GM20431 (cell line): ENCODE measurements around the gene NSF.
"Not testable (repeated sequence)": the region's sequence is repeated elsewhere in the genome, so short reads cannot be mapped to it uniquely, and the experiment has no call there.

Source experiments
- in situ Hi-C: fragments of 300-500 bp; cut with MseI, MboI; formaldehyde crosslinking; loops from one replicate; pipeline ENCODE4 v1.15.0; 2020; ENCODE audit warnings: low sequenced_read_pairs; ENCODE audit not compliant: unreplicated experiment

Gene NSF

GRCh38 chr17:46745376-46745775, 154.9 kb downstream of the NSF start:
- in situ Hi-C loops = no loop called here

- in situ Hi-C loops = no loop called here
Measured at GRCh38 chr17:46751425-46751824, 161.0 kb downstream of the NSF start.

- in situ Hi-C loops = no loop called here
Measured at GRCh38 chr17:46753776-46754175, 163.3 kb downstream of the NSF start.

- in situ Hi-C loops = no loop called here
Measured at GRCh38 chr17:46756081-46756735, 165.7 kb downstream of the NSF start.

GRCh38 chr17:46756861-46757260, 166.4 kb downstream of the NSF start:
- in situ Hi-C loops = no loop called here

GRCh38 chr17:46757588-46757987, 167.1 kb downstream of the NSF start:
- in situ Hi-C loops = not testable (repeated sequence)

- in situ Hi-C loops = no loop called here
Measured at GRCh38 chr17:46758614-46759013, 168.1 kb downstream of the NSF start.

GRCh38 chr17:46759141-46759540, 168.7 kb downstream of the NSF start:
- in situ Hi-C loops = no loop called here

GRCh38 chr17:46763416-46763815, 172.9 kb downstream of the NSF start:
- in situ Hi-C loops = no loop called here

GRCh38 chr17:46764000-46764708, 173.7 kb downstream of the NSF start:
- in situ Hi-C loops = no loop called here

GRCh38 chr17:46764709-46765401, 174.4 kb downstream of the NSF start:
- in situ Hi-C loops = no loop called here

GRCh38 chr17:46765453-46765852, 175.0 kb downstream of the NSF start:
- in situ Hi-C loops = no loop called here

GRCh38 chr17:46766493-46767491, 176.3 kb downstream of the NSF start:
- in situ Hi-C loops = no loop called here

GRCh38 chr17:46768540-46768870, 178.0 kb downstream of the NSF start:
- in situ Hi-C loops = no loop called here

GRCh38 chr17:46768896-46769295, 178.4 kb downstream of the NSF start:
- in situ Hi-C loops = not testable (repeated sequence)

GRCh38 chr17:46769531-46770438, 179.3 kb downstream of the NSF start:
- in situ Hi-C loops = no loop called here

- in situ Hi-C loops = no loop called here
Measured at GRCh38 chr17:46770439-46770817, 180.0 kb downstream of the NSF start.

GRCh38 chr17:46770818-46771560, 180.5 kb downstream of the NSF start:
- in situ Hi-C loops = no loop called here
